HL-60/S4 (cell line): ENCODE measurements around the gene KCNAB3.
"Not testable (repeated sequence)": the region's sequence is repeated elsewhere in the genome, so short reads cannot be mapped to it uniquely, and the experiment has no call there.

Source experiments
- in situ Hi-C: fragments of 300-500 bp; cut with MboI; formaldehyde crosslinking; loops from 2 replicates; pipeline ENCODE4 v1.14.3; 2022; ENCODE audit warnings: low sequenced_read_pairs

Gene KCNAB3

GRCh38 chr17:7929158-7930023, at the start of gene KCNAB3:
Gene KCNAB3 (minus strand): TSS chr17:7929856. CDS start chr17:7929435, 421 bp downstream.
- in situ Hi-C loops = no loop called here

GRCh38 chr17:7977805-7978204, 48.1 kb upstream of the KCNAB3 start:
- in situ Hi-C loops = no loop called here

- in situ Hi-C loops = no loop called here
Measured at GRCh38 chr17:7977039-7977438, 47.4 kb upstream of the KCNAB3 start.

GRCh38 chr17:7974638-7975131, 45.0 kb upstream of the KCNAB3 start:
- in situ Hi-C loops = no loop called here

- in situ Hi-C loops = no loop called here
Measured at GRCh38 chr17:7972131-7972785, 42.6 kb upstream of the KCNAB3 start.

GRCh38 chr17:7971651-7972050, 42.0 kb upstream of the KCNAB3 start:
- in situ Hi-C loops = no loop called here

GRCh38 chr17:7969433-7969832, 39.8 kb upstream of the KCNAB3 start:
- in situ Hi-C loops = no loop called here

GRCh38 chr17:7967751-7968150, 38.1 kb upstream of the KCNAB3 start:
- in situ Hi-C loops = no loop called here

GRCh38 chr17:7961421-7961820, 31.8 kb upstream of the KCNAB3 start:
- in situ Hi-C loops = no loop called here

- in situ Hi-C loops = no loop called here
Measured at GRCh38 chr17:7959503-7960253, 30.0 kb upstream of the KCNAB3 start.

- in situ Hi-C loops = no loop called here
Measured at GRCh38 chr17:7956228-7956965, 26.7 kb upstream of the KCNAB3 start.

GRCh38 chr17:7955414-7956227, 26.0 kb upstream of the KCNAB3 start:
- in situ Hi-C loops = no loop called here

- in situ Hi-C loops = not testable (repeated sequence)
Measured at GRCh38 chr17:7953266-7953665, 23.6 kb upstream of the KCNAB3 start.

GRCh38 chr17:7951143-7951792, 21.6 kb upstream of the KCNAB3 start:
- in situ Hi-C loops = no loop called here

- in situ Hi-C loops = no loop called here
Measured at GRCh38 chr17:7950578-7950977, 20.9 kb upstream of the KCNAB3 start.

GRCh38 chr17:7947651-7948050, 18.0 kb upstream of the KCNAB3 start:
- in situ Hi-C loops = no loop called here

- in situ Hi-C loops = no loop called here
Measured at GRCh38 chr17:7946441-7946840, 16.8 kb upstream of the KCNAB3 start.

GRCh38 chr17:7945651-7946050, 16.0 kb upstream of the KCNAB3 start:
- in situ Hi-C loops = no loop called here

- in situ Hi-C loops = no loop called here
Measured at GRCh38 chr17:7944326-7944725, 14.7 kb upstream of the KCNAB3 start.
